ENCODE measurements around the gene RPS16. TPM values are rescaled to one million over a fixed set of nuclear protein-coding genes. Genes with fewer than 3 reads are reported as not detected.
A peak's percentile ranks its signal among the peaks of the same experiment; 100 is the strongest.

The RPS16 gene
- total and polyA plus RNA-seq, 2 of the 13 experiments (the other 11 are each of a cell fraction or from before 2014, with no cell fraction given) = 488 to 2,583 TPM

DNA sequence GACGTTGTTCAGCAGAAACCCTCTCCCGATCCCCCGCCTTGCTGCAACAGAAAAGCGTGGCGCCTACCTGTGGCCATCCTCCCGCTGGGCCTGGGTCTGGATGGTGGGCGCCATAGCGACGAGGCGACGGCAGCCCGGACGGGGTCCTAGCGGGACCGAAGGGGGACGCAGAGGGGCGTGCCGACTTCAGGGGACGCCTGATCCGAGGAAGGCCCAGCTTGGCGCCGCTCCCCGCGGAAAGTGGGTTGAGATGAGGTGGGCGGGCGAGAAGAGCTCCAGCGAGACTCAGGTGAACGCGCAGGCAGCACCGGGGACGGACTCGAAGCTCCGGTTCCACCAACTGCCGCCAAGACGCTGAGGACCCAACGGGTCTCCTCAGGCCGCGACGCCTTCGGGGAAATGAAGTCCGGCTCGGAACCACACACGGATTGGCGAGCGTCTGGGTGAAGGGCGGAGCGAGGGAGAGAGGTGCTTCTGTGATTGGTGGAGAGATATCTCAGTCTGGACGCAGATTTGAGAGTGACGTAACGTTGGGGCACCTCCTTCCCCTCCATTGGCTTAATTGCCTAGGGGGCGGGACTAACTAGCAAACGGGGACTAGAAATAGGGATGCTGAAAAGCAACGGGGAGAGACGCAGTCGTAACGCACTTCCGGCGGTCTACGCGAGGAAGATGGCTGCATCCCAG is 44.9 kb downstream of the RPS16 start, which contains the start of the genes MED29 and PAF1 (continued):
- no peak for TF ChIP-seq MBNL3 (CRISPR knock-in tag; conservative IDR thresholded peaks at IDR 0.05)
- peak; percentile 46; the same call in 1 of the 2 replicates for TF ChIP-seq HDAC2 (CRISPR knock-in tag; IDR thresholded peaks at IDR 0.05)
- TF ChIP-seq KDM4B (CRISPR knock-in tag; IDR thresholded peaks at IDR 0.05) = no peak
- no peak for TF ChIP-seq PCBP2 (optimal IDR thresholded peaks at IDR 0.05; ENCODE audit: low read depth, low read length, poor library complexity, severe bottlenecking)
- TF ChIP-seq ZNF83 (CRISPR knock-in tag; IDR thresholded peaks at IDR 0.05; ENCODE audit: borderline replicate concordance) = 0 out of 2 replicates have a peak, but pooled peaks have one; percentile 59
- TF ChIP-seq ZNF557 (CRISPR knock-in tag; IDR thresholded peaks at IDR 0.05) = no peak
- TF ChIP-seq, protein P1, sequence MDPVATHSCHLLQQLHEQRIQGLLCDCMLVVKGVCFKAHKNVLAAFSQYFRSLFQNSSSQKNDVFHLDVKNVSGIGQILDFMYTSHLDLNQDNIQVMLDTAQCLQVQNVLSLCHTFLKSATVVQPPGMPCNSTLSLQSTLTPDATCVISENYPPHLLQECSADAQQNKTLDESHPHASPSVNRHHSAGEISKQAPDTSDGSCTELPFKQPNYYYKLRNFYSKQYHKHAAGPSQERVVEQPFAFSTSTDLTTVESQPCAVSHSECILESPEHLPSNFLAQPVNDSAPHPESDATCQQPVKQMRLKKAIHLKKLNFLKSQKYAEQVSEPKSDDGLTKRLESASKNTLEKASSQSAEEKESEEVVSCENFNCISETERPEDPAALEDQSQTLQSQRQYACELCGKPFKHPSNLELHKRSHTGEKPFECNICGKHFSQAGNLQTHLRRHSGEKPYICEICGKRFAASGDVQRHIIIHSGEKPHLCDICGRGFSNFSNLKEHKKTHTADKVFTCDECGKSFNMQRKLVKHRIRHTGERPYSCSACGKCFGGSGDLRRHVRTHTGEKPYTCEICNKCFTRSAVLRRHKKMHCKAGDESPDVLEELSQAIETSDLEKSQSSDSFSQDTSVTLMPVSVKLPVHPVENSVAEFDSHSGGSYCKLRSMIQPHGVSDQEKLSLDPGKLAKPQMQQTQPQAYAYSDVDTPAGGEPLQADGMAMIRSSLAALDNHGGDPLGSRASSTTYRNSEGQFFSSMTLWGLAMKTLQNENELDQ (CRISPR knock-in tag; IDR thresholded peaks at IDR 0.05; ENCODE audit: borderline replicate concordance) = no peak
- no peak for TF ChIP-seq MIER2 (CRISPR knock-in tag; IDR thresholded peaks at IDR 0.05)
- 0 out of 2 replicates have a peak, but pooled peaks have one; percentile 65 for TF ChIP-seq WIZ (CRISPR knock-in tag; IDR thresholded peaks at IDR 0.05)
- no peak; the same call in 1 of the 2 replicates for TF ChIP-seq TBP (CRISPR knock-in tag; IDR thresholded peaks at IDR 0.05)
- TF ChIP-seq ZNF138 (CRISPR knock-in tag; IDR thresholded peaks at IDR 0.05; ENCODE audit: low read depth) = peak; percentile 70; the same call in 1 of the 2 replicates
- TF ChIP-seq HES4 (CRISPR knock-in tag; IDR thresholded peaks at IDR 0.05; ENCODE audit: borderline replicate concordance) = peak; percentile 82; the same call in 1 of the 2 replicates
- no peak for TF ChIP-seq SP1 (IDR thresholded peaks at IDR 0.05)
- peak; percentile 70 for TF ChIP-seq SP1 (CRISPR knock-in tag; IDR thresholded peaks at IDR 0.05)
- TF ChIP-seq PHB2 (IDR thresholded peaks at IDR 0.05; ENCODE audit: partially characterized antibody) = no peak
- peak; percentile 47 for TF ChIP-seq YEATS2 (CRISPR knock-in tag; IDR thresholded peaks at IDR 0.05; ENCODE audit: borderline replicate concordance)
- TF ChIP-seq, protein P2, sequence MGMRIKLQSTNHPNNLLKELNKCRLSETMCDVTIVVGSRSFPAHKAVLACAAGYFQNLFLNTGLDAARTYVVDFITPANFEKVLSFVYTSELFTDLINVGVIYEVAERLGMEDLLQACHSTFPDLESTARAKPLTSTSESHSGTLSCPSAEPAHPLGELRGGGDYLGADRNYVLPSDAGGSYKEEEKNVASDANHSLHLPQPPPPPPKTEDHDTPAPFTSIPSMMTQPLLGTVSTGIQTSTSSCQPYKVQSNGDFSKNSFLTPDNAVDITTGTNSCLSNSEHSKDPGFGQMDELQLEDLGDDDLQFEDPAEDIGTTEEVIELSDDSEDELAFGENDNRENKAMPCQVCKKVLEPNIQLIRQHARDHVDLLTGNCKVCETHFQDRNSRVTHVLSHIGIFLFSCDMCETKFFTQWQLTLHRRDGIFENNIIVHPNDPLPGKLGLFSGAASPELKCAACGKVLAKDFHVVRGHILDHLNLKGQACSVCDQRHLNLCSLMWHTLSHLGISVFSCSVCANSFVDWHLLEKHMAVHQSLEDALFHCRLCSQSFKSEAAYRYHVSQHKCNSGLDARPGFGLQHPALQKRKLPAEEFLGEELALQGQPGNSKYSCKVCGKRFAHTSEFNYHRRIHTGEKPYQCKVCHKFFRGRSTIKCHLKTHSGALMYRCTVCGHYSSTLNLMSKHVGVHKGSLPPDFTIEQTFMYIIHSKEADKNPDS (CRISPR knock-in tag; IDR thresholded peaks at IDR 0.05) = no peak
- TF ChIP-seq RBM22 (optimal IDR thresholded peaks at IDR 0.05; ENCODE audit: low read length) = no peak
- peak; percentile 70; the same call in 1 of the 2 replicates for TF ChIP-seq SIN3A (IDR thresholded peaks at IDR 0.05; ENCODE audit: borderline replicate concordance, low read depth, low read length)
- TF ChIP-seq, protein P3, sequence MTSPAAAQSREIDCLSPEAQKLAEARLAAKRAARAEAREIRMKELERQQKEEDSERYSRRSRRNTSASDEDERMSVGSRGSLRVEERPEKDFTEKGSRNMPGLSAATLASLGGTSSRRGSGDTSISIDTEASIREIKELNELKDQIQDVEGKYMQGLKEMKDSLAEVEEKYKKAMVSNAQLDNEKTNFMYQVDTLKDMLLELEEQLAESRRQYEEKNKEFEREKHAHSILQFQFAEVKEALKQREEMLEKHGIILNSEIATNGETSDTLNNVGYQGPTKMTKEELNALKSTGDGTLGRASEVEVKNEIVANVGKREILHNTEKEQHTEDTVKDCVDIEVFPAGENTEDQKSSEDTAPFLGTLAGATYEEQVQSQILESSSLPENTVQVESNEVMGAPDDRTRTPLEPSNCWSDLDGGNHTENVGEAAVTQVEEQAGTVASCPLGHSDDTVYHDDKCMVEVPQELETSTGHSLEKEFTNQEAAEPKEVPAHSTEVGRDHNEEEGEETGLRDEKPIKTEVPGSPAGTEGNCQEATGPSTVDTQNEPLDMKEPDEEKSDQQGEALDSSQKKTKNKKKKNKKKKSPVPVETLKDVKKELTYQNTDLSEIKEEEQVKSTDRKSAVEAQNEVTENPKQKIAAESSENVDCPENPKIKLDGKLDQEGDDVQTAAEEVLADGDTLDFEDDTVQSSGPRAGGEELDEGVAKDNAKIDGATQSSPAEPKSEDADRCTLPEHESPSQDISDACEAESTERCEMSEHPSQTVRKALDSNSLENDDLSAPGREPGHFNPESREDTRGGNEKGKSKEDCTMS (CRISPR knock-in tag; conservative IDR thresholded peaks at IDR 0.05) = no peak
- TF ChIP-seq, protein P4, sequence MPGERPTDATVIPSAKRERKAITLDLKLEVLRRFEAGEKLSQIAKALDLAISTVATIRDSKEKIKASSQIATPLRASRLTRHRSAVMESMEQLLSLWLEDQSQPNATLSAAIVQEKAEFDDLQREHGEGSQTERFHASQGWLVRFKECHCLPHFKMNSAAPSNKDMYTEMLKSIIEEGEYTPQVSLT (CRISPR knock-in tag; IDR thresholded peaks at IDR 0.05; ENCODE audit: borderline replicate concordance, low read depth) = no peak
- no peak for TF ChIP-seq SMC3 (IDR thresholded peaks at IDR 0.05; ENCODE audit: low read length)
- TF ChIP-seq ZNF777 (CRISPR knock-in tag; IDR thresholded peaks at IDR 0.05) = no peak

Data from HepG2 (cell line).